Measurements from ENCODE around the gene CHRNB1.

Gene CHRNB1

DNA sequence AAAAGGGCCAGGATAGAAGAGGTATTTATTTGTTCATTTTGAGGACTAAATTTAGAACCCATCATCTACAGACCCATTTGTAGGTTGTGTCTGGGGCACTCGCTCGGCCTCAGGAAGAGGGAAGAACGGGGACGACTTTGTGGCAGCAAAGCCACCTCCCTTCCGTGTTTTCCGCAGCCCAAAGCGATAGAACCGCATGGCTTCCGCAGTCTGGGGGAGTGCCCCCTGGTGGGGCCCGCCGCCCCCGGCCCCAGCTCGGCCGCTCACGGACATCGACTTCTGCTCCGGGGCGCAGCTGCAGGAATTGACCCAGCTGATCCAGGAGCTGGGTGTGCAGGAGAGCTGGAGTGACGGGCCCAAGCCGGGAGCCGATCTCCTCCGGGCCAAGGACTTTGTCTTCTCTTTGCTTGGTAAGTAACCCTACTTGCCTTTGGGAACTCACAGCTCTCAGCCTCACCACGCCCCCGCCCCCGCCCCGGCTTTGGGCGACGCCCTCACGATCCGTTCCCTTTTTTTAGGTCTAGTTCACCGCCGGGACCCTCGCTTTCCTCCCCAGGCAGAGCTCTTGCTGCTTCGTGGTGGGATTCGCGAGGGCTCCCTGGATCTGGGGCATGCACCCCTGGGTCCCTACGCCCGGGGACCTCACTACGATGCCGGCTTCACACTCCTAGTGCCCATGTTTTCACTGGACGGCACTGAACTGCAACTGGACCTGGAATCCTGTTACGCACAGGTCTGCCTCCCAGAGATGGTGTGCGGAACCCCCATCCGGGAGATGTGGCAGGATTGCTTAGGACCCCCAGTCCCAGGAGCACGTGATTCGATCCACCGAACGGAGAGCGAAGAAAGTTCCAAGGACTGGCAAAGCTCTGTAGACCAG is 8.9 kb upstream of the CHRNB1 start:
- Histone ChIP-seq H3K4me3 (peak overlapping the region; percentile 37 to 63 (median 53)), H3K27ac (peak overlapping the region in 20 of 21 experiments; percentile 65 to 93 (median 86))

DNA sequence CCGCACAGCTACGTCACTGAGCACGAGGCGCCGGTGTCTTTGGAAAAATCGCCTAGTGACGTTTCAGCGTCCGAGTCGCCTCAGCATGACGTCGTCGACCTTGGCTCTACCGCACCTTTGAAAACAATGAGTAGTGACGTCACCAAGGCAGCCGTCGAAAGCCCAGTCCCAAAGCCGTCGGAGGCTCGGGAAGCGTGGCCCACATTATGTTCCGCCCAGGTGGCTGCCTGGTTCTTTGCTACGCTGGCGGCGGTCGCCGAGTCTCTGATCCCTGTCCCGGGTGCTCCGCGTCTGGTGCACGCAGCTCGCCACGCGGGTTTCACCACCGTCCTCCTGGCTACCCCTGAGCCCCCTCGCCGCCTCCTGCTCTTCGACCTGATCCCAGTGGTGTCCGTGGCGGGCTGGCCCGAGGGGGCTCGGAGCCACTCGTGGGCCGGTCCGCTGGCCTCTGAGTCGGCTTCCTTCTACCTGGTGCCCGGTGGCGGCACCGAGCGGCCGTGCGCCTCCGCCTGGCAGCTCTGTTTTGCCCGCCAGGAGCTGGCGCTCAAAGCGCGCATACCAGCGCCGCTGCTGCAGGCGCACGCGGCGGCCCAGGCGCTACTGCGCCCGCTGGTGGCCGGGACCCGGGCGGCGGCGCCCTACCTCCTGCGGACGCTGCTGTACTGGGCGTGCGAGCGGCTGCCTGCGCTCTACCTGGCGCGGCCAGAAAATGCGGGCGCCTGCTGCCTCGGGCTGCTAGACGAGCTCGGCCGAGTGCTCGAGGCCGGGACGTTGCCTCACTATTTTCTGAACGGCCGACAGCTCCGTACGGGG is 8.1 kb upstream of the CHRNB1 start:
- Histone ChIP-seq H3K4me3 (peak overlapping the region; percentile 37 to 63 (median 53)), H3K27ac (peak overlapping the region in 20 of 21 experiments; percentile 65 to 93 (median 86))

GRCh38 chr17:7437369-7437863 is 7.4 kb upstream of the CHRNB1 start:
- peak overlapping the region; percentile 37 to 63 (median 53) for H3K4me3 ChIP-seq
- H3K27ac ChIP-seq: peak overlapping the region in 18 of 21 experiments; percentile 51 to 93 (median 86)

GRCh38 chr17:7437950-7438614 is 6.8 kb upstream of the CHRNB1 start:
- peak overlapping the region; percentile 37 to 63 (median 53) for H3K4me3 ChIP-seq
- peak overlapping the region in 19 of 21 experiments; percentile 29 to 93 (median 86) for H3K27ac ChIP-seq

DNA sequence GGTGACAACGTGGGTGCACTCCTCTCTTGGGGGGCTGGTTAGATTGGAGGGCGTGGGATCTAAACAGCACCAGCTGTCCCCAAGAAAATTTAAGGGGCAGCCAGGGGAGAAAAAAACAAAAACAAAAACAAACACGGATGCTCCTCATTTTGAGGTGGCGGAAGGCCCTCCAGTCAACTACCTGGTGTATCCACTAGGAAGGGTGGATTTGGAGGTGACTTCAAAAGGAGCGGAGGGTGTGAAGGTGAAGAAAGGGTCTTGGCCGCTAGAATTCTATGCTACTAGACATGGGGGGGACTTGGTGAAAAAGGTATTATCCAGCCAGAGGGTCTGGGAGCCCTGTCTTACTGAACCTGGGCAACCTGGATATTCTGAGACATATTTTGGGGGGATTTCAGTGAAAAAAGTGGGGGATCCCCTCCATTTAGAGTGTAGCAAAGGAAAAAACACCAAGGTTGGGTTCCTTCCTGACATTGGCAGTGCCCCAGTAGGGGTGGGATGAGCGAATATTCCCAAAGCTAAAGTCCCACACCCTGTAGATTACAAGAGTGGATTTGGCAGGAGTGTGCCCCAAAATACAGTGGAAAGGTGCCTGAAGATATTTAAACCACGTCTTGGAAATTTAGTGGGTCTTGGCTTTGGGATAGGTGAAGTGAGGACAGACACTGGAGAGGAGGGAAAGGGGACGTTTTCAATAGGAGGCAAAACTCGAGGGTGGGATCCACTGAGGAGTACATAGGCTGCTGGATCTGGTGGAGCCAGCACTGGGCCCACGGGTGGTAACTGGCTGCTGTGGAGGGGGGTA is 6.0 kb upstream of the CHRNB1 start:
- H3K4me3 ChIP-seq: peak overlapping the region; percentile 42 to 63 (median 53)
- H3K27ac ChIP-seq: peak overlapping the region in 17 of 21 experiments; percentile 8 to 93 (median 85)

DNA sequence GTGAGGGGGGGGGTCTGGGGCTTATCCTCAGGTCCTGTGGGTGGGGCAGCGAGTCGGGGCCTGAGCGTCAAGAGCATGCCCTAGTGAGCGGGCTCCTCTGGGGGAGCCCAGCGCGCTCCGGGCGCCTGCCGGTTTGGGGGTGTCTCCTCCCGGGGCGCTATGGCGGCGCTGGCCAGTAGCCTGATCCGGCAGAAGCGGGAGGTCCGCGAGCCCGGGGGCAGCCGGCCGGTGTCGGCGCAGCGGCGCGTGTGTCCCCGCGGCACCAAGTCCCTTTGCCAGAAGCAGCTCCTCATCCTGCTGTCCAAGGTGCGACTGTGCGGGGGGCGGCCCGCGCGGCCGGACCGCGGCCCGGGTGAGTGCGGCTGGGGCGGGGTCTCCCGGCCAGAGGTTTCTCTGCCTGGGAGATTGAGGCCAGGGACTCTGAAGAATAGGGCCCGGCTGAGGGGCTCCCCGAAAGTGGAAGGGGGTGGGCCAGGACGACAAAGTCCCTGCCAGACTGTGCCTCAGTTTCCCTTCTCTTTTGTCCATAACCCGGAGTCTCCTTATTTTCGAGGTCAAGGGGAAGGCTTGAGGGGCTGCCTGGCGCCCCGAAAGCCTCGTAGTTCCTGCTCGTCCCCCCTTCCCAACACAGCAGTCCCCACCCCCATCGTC is 5.3 kb upstream of the CHRNB1 start, which contains the start of gene FGF11:
Gene FGF11 (plus strand): TSS at position 51 of the 651 bp plus-strand sequence. CDS start 109 bp downstream, at position 160.
- peak within 1 kb of the TSS; percentile 42 to 63 (median 53) for H3K4me3 ChIP-seq
- peak within 1 kb of the TSS in 19 of 21 experiments; percentile 29 to 93 (median 86) for H3K27ac ChIP-seq

DNA sequence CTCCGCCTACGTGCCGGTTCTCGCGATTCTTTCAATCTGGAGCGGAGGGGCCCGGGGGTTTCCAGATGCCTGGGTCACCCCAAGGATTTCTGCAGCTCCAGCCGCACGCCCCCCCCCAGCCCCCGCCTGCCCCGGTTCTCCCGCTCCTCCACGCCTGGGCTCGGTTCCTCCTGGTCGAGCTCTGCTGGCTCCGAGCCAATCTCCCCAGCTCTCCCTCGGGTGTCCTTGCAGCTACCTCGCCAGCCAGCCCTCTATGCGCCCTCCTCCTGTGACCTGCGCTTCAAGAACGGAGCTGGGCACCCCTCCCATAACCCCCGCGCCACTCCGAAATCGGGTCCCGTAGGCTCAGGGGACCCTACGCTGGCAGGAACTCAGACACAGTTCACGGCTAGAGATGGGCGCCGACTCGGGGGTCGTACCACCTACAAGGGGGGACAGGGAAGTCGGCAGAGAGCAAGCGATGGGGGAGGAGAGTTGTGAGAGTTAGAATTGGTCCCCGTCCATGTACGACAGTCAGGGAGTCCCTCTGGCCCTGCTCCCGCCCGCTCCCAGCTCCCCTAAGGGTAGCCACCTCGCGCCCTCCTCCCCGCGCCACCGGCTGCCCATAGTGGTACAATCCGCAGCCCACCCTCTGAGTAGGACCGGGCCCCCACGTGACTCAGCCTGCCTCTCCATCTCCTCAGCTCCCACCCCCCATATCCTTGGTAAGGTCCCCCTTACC is 4.6 kb upstream of the CHRNB1 start:
- H3K27ac ChIP-seq: peak overlapping the region in 13 of 21 experiments; percentile 8 to 85 (median 60)

GRCh38 chr17:7440834-7441195 is 4.0 kb upstream of the CHRNB1 start:
- peak overlapping the region in 7 of 21 experiments; percentile 28 to 85 (median 60) for H3K27ac ChIP-seq
- H3K4me3 ChIP-seq: peak overlapping the region in 3 of 7 experiments; percentile 53 to 63 (median 62)

More for the DNA sequence above, 4.6 kb upstream of the CHRNB1 start:
- H3K4me3 ChIP-seq: peak overlapping the region; percentile 38 to 63 (median 53)

DNA sequence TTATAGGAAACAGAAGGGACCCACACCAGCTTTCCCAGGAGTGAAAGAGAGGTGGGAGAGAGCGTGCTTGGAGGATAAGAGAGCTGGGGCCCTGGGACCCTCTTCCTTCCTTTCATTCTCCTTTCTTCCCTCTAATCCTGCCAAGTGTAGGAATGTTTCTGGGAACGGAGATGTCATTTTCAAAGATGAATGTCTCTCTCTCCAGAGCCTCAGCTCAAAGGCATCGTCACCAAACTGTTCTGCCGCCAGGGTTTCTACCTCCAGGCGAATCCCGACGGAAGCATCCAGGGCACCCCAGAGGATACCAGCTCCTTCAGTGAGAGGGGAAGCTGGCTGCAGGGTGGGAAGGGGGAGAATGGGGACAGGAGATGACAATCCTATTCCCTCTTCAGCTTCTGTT is 3.6 kb upstream of the CHRNB1 start:
- Histone ChIP-seq H3K27ac (peak overlapping the region in 1 of 21 experiments; percentile 38), H3K4me3 (no peak overlapping the region)

DNA sequence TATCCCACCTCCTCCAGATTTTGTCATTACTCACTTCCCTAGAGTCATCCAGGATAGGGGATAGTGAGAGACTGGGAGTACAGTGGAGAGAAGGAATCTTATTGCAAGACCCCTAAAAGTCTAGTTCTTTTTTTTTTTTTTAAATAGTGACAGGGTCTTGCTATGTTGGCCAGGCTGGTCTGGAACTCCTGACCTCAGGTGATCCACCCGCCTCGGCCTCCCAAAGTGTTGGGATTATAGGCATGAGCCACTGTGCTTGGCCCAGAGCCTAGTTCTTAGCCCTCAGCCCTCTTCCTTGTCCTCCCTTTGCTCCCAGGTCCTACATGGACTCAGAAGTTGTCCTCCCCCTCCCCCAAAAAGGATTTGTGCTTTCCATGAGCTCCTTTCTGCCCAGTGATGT is 2.7 kb upstream of the CHRNB1 start:
- no peak overlapping the region for H3K27ac ChIP-seq
- no peak overlapping the region for H3K4me3 ChIP-seq

- Histone ChIP-seq H3K4me3 (no peak overlapping the region), H3K27ac (peak overlapping the region in 9 of 21 experiments; percentile 1 to 59 (median 39))
Measured at GRCh38 chr17:7443499-7444485, 1.1 kb upstream of the CHRNB1 start.

GRCh38 chr17:7445619-7445968 is 733 bp downstream of the CHRNB1 start:
- peak overlapping the region in 3 of 21 experiments; percentile 11 to 43 (median 41) for H3K27ac ChIP-seq
- H3K4me3 ChIP-seq: peak overlapping the region in 6 of 7 experiments; percentile 1 to 37 (median 17)

DNA sequence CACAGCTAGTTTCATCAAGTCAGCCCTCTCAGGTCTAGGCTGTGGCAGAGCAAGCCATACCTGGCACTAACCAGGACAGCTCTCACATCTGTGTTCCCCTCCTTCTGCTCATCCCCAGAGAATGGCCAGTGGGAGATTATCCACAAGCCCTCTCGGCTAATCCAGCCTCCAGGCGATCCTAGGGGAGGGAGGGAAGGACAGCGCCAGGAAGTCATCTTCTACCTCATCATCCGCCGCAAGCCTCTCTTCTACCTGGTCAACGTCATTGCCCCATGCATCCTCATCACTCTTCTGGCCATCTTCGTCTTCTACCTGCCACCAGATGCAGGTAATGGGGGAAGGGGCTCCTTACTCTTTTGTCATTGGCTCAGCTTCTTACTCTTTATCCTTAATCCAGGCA is 3.6 kb downstream of the CHRNB1 start:
- Histone ChIP-seq H3K27ac (no peak overlapping the region), H3K4me3 (no peak overlapping the region)

DNA sequence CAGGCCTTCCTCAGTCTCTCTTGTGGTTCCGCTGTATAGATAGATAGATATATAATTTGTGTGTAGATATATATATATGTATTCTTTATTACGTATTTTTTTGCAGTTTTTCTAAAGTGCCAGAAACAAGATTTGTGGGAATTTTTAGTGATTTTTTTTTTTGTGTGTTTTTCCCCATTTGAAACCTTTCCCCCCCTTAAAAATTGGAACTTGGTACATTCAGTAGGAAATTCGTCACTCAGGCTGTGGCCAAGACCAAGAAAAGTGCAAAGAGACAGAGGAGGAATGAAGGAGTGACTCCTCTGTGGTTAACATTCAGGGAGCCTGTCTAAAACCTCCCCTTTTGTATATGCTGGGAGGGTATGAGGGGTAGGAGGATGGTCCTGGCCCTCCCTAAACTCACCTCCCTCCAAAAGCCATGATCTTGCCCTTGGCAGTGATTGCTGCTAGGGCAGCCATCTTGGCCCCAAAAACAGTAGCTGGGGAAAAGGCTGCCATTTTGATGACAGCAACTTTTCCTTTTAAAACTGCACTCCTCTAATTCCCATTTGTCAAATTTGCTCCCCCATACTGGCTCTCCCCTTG is 15.2 kb downstream of the CHRNB1 start:
- Histone ChIP-seq H3K27ac (peak overlapping the region in 1 of 21 experiments; percentile 66), H3K4me3 (no peak overlapping the region)

DNA sequence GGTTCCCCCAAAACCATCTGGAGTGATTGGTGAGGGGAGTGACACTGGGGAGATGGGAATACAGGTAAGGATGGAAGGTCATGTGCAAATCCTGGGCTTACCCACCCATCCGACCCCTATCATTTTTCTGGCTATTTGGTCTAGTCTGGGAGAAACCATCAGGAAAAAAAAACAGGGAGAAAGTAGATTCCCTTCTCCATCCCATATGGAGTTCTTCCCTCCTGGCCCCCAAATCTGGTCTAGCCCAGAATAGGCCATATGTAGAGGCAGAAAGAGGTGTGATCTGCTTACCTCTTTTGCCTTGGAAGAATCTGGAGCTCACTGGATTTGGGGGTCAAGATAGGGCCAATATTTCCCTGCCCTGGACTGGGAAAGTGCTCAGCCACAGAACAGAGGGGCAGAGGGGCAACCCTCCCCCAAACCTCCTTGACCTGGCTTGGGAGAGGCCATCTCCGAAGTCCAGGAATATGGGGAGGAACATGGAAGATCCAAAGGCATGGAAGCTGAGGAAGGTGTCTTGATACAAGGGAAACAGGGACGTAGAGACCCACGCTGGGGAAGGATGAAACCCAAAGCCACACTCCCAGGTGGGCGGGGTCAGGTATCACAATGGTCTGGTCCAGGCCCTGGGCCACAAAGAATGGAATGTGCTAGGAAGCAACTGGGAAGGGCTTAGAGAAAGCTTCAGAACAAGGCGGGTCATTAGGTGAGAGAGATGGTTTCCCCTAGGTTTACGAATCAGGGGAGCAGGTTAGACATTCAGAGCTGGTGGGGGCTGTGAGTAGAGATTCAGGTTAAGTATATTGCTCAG is 16.2 kb downstream of the CHRNB1 start:
- no peak overlapping the region for H3K4me3 ChIP-seq
- H3K27ac ChIP-seq: peak overlapping the region in 2 of 21 experiments; percentile 37 to 66
